ENCODE data around the gene LPP. TPM values are rescaled to one million over a fixed set of nuclear protein-coding genes. Genes with fewer than 3 reads are reported as not detected.

LPP gene
- total RNA-seq, 1 donor from 2014 or later, result 109 TPM

GRCh38 chr3:188335656-188336055, 181.7 kb downstream of the LPP start:
- intact Hi-C loops (cut with micrococcal nuclease), result no loop called here
- DNase-seq, result no peak
- ATAC-seq, result no peak

GRCh38 chr3:188336178-188336577, 182.2 kb downstream of the LPP start:
- DNase-seq (no peak), ATAC-seq (no peak)
- intact Hi-C loops (cut with micrococcal nuclease), result no loop called here

- intact Hi-C loops (cut with micrococcal nuclease), result no loop called here
- DNase-seq, result no peak
- ATAC-seq, result no peak
Measured at GRCh38 chr3:188337232-188337631, 183.3 kb downstream of the LPP start.

- intact Hi-C loops (cut with micrococcal nuclease), result no loop called here
Measured at GRCh38 chr3:188338086-188338485, 184.1 kb downstream of the LPP start.

GRCh38 chr3:188339410-188340295, 185.7 kb downstream of the LPP start:
- intact Hi-C loops (cut with micrococcal nuclease), result loop anchor here (10.0 kb wide), 1 partner anchor 605 kb away; no protein-coding TSS in a partner anchor
- no peak for ATAC-seq

More at GRCh38 chr3:188338086-188338485, 184.1 kb downstream of the LPP start:
- DNase-seq, result no peak
- ATAC-seq, result no peak

GRCh38 chr3:188341501-188341900, 187.5 kb downstream of the LPP start:
- DNase-seq, result no peak
- intact Hi-C loops (cut with micrococcal nuclease), result loop anchor here (10.0 kb wide), 1 partner anchor 603 kb away; no protein-coding TSS in a partner anchor
- ATAC-seq, result no peak

More at GRCh38 chr3:188339410-188340295, 185.7 kb downstream of the LPP start:
- DNase-seq, result no peak

GRCh38 chr3:188342991-188343732, 189.2 kb downstream of the LPP start:
- DNase-seq (peak; percentile 56), ATAC-seq (peak; percentile 79)
- intact Hi-C loops (cut with micrococcal nuclease), result loop anchor here (2.0 to 10.0 kb wide), 2 partner anchors 56 to 602 kb away; no protein-coding TSS in a partner anchor

GRCh38 chr3:188343894-188344293, 189.9 kb downstream of the LPP start:
- intact Hi-C loops (cut with micrococcal nuclease), result loop anchor here (2.0 to 10.0 kb wide), 2 partner anchors 57 to 601 kb away; no protein-coding TSS in a partner anchor
- peak; percentile 88 for ATAC-seq
- no peak for DNase-seq

- intact Hi-C loops (cut with micrococcal nuclease), result loop anchor here (10.0 kb wide), 1 partner anchor 600 kb away; no protein-coding TSS in a partner anchor
- DNase-seq (no peak), ATAC-seq (no peak)
Measured at GRCh38 chr3:188345223-188345622, 191.3 kb downstream of the LPP start.

- ATAC-seq, result peak; percentile 80
- DNase-seq, result peak; percentile 89
- intact Hi-C loops (cut with micrococcal nuclease), result loop anchor here (10.0 kb wide), 1 partner anchor 596 kb away; no protein-coding TSS in a partner anchor
Measured at GRCh38 chr3:188348435-188349244, 194.7 kb downstream of the LPP start.

- DNase-seq (no peak), ATAC-seq (peak; percentile 26)
- intact Hi-C loops (cut with micrococcal nuclease), result loop anchor here (10.0 kb wide), 1 partner anchor 595 kb away; no protein-coding TSS in a partner anchor
Measured at GRCh38 chr3:188349351-188349901, 195.5 kb downstream of the LPP start.

GRCh38 chr3:188349933-188350332, 196.0 kb downstream of the LPP start:
- ATAC-seq (no peak), DNase-seq (no peak)
- intact Hi-C loops (cut with micrococcal nuclease), result loop anchor here (10.0 kb wide), 1 partner anchor 595 kb away; no protein-coding TSS in a partner anchor

- ATAC-seq (no peak), DNase-seq (no peak)
- intact Hi-C loops (cut with micrococcal nuclease), result no loop called here
Measured at GRCh38 chr3:188350961-188351360, 197.0 kb downstream of the LPP start.

- DNase-seq, result no peak
- intact Hi-C loops (cut with micrococcal nuclease), result no loop called here
- ATAC-seq, result no peak
Measured at GRCh38 chr3:188351648-188352047, 197.7 kb downstream of the LPP start.

- ATAC-seq (peak; percentile 22), DNase-seq (no peak)
- intact Hi-C loops (cut with micrococcal nuclease), result no loop called here
Measured at GRCh38 chr3:188352196-188352927, 198.4 kb downstream of the LPP start.

- ATAC-seq (no peak), DNase-seq (no peak)
- intact Hi-C loops (cut with micrococcal nuclease), result no loop called here
Measured at GRCh38 chr3:188353426-188353825, 199.5 kb downstream of the LPP start.

GRCh38 chr3:188358787-188359493, 205.0 kb downstream of the LPP start:
- ATAC-seq (peak; percentile 29), DNase-seq (no peak)
- intact Hi-C loops (cut with micrococcal nuclease), result no loop called here

Data from left ventricle myocardium superior (tissue), 1 donor.